DOHH2 (cell line): ENCODE measurements around the gene ATP1A1.
A peak's percentile ranks its signal among the peaks of the same experiment; 100 is the strongest.

Source experiments
- H3F3A ChIP-seq: fragments of 200-600 bp; sonication (generic), shearing (Covaris generic); 2 replicates; pipeline ENCODE4 v1.6.0; 2016; ENCODE audit warnings: antibody characterized with exemption, mild to moderate bottlenecking; ENCODE audit not compliant: control insufficient read depth, insufficient read depth
- H3K27ac ChIP-seq: fragments of 200-600 bp; sonication (generic); 2 replicates; pipeline ENCODE4 v1.5.1; 2014; ENCODE audit warnings: low read depth, mild to moderate bottlenecking, low read length, moderate library complexity
- H3K27me3 ChIP-seq: fragments of 200-600 bp; sonication (generic); 2 replicates; pipeline ENCODE4 v1.6.1; 2014; ENCODE audit warnings: mild to moderate bottlenecking, low read length, mixed read lengths; ENCODE audit not compliant: control insufficient read depth
- H3K36me3 ChIP-seq: fragments of 200-600 bp; sonication (generic); 2 replicates; pipeline ENCODE4 v1.6.1; 2014; ENCODE audit warnings: mild to moderate bottlenecking, low read length, moderate library complexity, mixed read lengths; ENCODE audit not compliant: control insufficient read depth
- H3K4me1 ChIP-seq: fragments of 200-600 bp; sonication (generic); 2 replicates; pipeline ENCODE4 v1.6.1; 2014; ENCODE audit warnings: mild to moderate bottlenecking, low read length, mixed read lengths; ENCODE audit not compliant: control insufficient read depth
- H3K4me2 ChIP-seq: fragments of 200-600 bp; sonication (generic); 2 replicates; pipeline ENCODE4 v1.6.0; 2014; ENCODE audit warnings: mild to moderate bottlenecking, low read length, moderate library complexity
- H3K4me3 ChIP-seq: fragments of 200-600 bp; sonication (generic); 2 replicates; pipeline ENCODE4 v1.5.1; 2014; ENCODE audit warnings: mild to moderate bottlenecking, low read length, mixed read lengths
- H3K79me2 ChIP-seq: fragments of 200-600 bp; sonication (generic); 2 replicates; pipeline ENCODE4 v1.6.1; 2014; ENCODE audit warnings: mild to moderate bottlenecking, low read length, mixed read lengths; ENCODE audit not compliant: control insufficient read depth
- H3K9me2 ChIP-seq: fragments of 200-600 bp; sonication (generic); replicated peaks from 2 replicates; pipeline ENCODE4 v1.6.1; 2014; ENCODE audit warnings: mild to moderate bottlenecking, low read length, mixed read lengths; ENCODE audit not compliant: control insufficient read depth
- H3K9me3 ChIP-seq: fragments of 200-600 bp; sonication (generic); 2 replicates; pipeline ENCODE4 v1.6.1; 2014; ENCODE audit warnings: antibody characterized with exemption, low read length, mixed read lengths; ENCODE audit not compliant: control insufficient read depth, insufficient read depth
- H4K20me1 ChIP-seq: fragments of 200-600 bp; sonication (generic); 2 replicates; pipeline ENCODE4 v1.6.0; 2014; ENCODE audit warnings: low read depth, mild to moderate bottlenecking, antibody characterized with exemption, low read length, moderate library complexity; ENCODE audit not compliant: control insufficient read depth, insufficient read depth
- EZH2phosphoT487 ChIP-seq: fragments of 200-600 bp; sonication (generic); IDR thresholded peaks from 2 replicates; pipeline ENCODE4 v1.6.1; 2017; ENCODE audit warnings: borderline replicate concordance, mild to moderate bottlenecking, antibody characterized with exemption, low read length, moderate library complexity, mixed read lengths
- TF ChIP-seq, protein P1 (sequence below): fragments of 200-600 bp; sonication (generic); IDR thresholded peaks from one replicate; pipeline ENCODE4 v1.5.1; 2014; ENCODE audit warnings: antibody characterized with exemption, mild to moderate bottlenecking, low read depth, low read length; ENCODE audit not compliant: poor library complexity, severe bottlenecking

ATP1A1 gene

GRCh38 chr1:116331523-116331922 is 41.5 kb upstream of the ATP1A1 start:
- Histone ChIP-seq H3K4me3 (peak overlapping the region; percentile 57; the same call in 1 of the 2 replicates), H3K27ac (peak overlapping the region; percentile 94), H4K20me1 (no peaks in the 10 kb centered on the region), H3F3A (peaks cover 18% of the 10 kb centered on the region), H3K36me3 (no peaks in the 10 kb centered on the region; the same call in 1 of the 2 replicates), H3K27me3 (no peaks in the 10 kb centered on the region), H3K9me2 (no peaks in the 10 kb centered on the region), H3K4me1 (peaks cover 85% of the 10 kb centered on the region), H3K9me3 (no peaks in the 10 kb centered on the region), H3K79me2 (no peaks in the 10 kb centered on the region), H3K4me2 (peak overlapping the region; percentile 72)
- TF ChIP-seq, protein P1, sequence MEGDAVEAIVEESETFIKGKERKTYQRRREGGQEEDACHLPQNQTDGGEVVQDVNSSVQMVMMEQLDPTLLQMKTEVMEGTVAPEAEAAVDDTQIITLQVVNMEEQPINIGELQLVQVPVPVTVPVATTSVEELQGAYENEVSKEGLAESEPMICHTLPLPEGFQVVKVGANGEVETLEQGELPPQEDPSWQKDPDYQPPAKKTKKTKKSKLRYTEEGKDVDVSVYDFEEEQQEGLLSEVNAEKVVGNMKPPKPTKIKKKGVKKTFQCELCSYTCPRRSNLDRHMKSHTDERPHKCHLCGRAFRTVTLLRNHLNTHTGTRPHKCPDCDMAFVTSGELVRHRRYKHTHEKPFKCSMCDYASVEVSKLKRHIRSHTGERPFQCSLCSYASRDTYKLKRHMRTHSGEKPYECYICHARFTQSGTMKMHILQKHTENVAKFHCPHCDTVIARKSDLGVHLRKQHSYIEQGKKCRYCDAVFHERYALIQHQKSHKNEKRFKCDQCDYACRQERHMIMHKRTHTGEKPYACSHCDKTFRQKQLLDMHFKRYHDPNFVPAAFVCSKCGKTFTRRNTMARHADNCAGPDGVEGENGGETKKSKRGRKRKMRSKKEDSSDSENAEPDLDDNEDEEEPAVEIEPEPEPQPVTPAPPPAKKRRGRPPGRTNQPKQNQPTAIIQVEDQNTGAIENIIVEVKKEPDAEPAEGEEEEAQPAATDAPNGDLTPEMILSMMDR, result no peak
- TF ChIP-seq EZH2phosphoT487, result no peak

- Histone ChIP-seq H3K4me3 (no peak overlapping the region), H3F3A (peaks cover 18% of the 10 kb centered on the region), H3K9me2 (no peaks in the 10 kb centered on the region), H3K4me1 (peaks cover 76% of the 10 kb centered on the region), H3K9me3 (no peaks in the 10 kb centered on the region), H3K27me3 (no peaks in the 10 kb centered on the region), H3K36me3 (no peaks in the 10 kb centered on the region; the same call in 1 of the 2 replicates), H4K20me1 (no peaks in the 10 kb centered on the region), H3K4me2 (peak overlapping the region; percentile 8), H3K79me2 (no peaks in the 10 kb centered on the region), H3K27ac (peak overlapping the region; percentile 94; the same call in 1 of the 2 replicates)
- TF ChIP-seq, protein P1, result no peak
- TF ChIP-seq EZH2phosphoT487, result no peak
Observed at GRCh38 chr1:116332451-116332850, 40.6 kb upstream of the ATP1A1 start.

GRCh38 chr1:116333171-116334014 is 39.7 kb upstream of the ATP1A1 start:
- H3K9me2 ChIP-seq, result no peaks in the 10 kb centered on the region
- H3K4me2 ChIP-seq, result peak overlapping the region; percentile 8
- 0 out of 2 replicates have a peak overlapping the region, but pooled peaks have one; percentile 94 for H3K27ac ChIP-seq
- H3K79me2 ChIP-seq, result no peaks in the 10 kb centered on the region
- TF ChIP-seq, protein P1, result no peak
- TF ChIP-seq EZH2phosphoT487, result no peak
- H3F3A ChIP-seq, result peaks cover 18% of the 10 kb centered on the region
- no peaks in the 10 kb centered on the region for H4K20me1 ChIP-seq
- 0 out of 2 replicates have a peak overlapping the region, but pooled peaks have one; percentile 1 for H3K4me3 ChIP-seq
- H3K27me3 ChIP-seq, result no peaks in the 10 kb centered on the region
- no peaks in the 10 kb centered on the region; the same call in 1 of the 2 replicates for H3K36me3 ChIP-seq
- peaks cover 67% of the 10 kb centered on the region for H3K4me1 ChIP-seq
- no peaks in the 10 kb centered on the region for H3K9me3 ChIP-seq
